GM18502 (cell line): ENCODE measurements around the gene FMN1.

Experiments
- ATAC-seq: cut with Tn5 transposase; IDR thresholded peaks from one replicate; pipeline ENCODE4 v1.9.1; 2021; ENCODE audit warnings: mild to moderate bottlenecking; ENCODE audit not compliant: unreplicated experiment, poor library complexity

FMN1 gene

GRCh38 chr15:33158366-33158765 lies 36.1 kb downstream of the FMN1 start:
- ATAC-seq = no peak

- ATAC-seq = no peak
Observed at GRCh38 chr15:33157371-33158037, 37.0 kb downstream of the FMN1 start.

GRCh38 chr15:33155691-33156420 lies 38.7 kb downstream of the FMN1 start:
- no peak for ATAC-seq

- ATAC-seq = no peak
Observed at GRCh38 chr15:33154351-33155166, 40.0 kb downstream of the FMN1 start.

- ATAC-seq = no peak
Observed at GRCh38 chr15:33153548-33153947, 41.0 kb downstream of the FMN1 start.

GRCh38 chr15:33152502-33153109 lies 41.9 kb downstream of the FMN1 start:
- no peak for ATAC-seq

- ATAC-seq = no peak
Observed at GRCh38 chr15:33150971-33151370, 43.5 kb downstream of the FMN1 start.

GRCh38 chr15:33150431-33150941 lies 44.0 kb downstream of the FMN1 start:
- no peak for ATAC-seq

GRCh38 chr15:33149919-33150318 lies 44.6 kb downstream of the FMN1 start:
- no peak for ATAC-seq

GRCh38 chr15:33148129-33148751 lies 46.3 kb downstream of the FMN1 start:
- ATAC-seq = no peak

GRCh38 chr15:33146051-33146450 lies 48.5 kb downstream of the FMN1 start:
- ATAC-seq = no peak

GRCh38 chr15:33145447-33145846 lies 49.1 kb downstream of the FMN1 start:
- no peak for ATAC-seq

- no peak for ATAC-seq
Observed at GRCh38 chr15:33142708-33143107, 51.8 kb downstream of the FMN1 start.

- ATAC-seq = no peak
Observed at GRCh38 chr15:33138000-33138399, 56.5 kb downstream of the FMN1 start.

- ATAC-seq = no peak
Observed at GRCh38 chr15:33137101-33137500, 57.4 kb downstream of the FMN1 start.

- ATAC-seq = no peak
Observed at GRCh38 chr15:33136353-33136752, 58.2 kb downstream of the FMN1 start.

GRCh38 chr15:33135355-33135781 lies 59.1 kb downstream of the FMN1 start:
- ATAC-seq = no peak

- ATAC-seq = no peak
Observed at GRCh38 chr15:33132722-33133345, 61.7 kb downstream of the FMN1 start.

- no peak for ATAC-seq
Observed at GRCh38 chr15:33132233-33132580, 62.3 kb downstream of the FMN1 start.
